ENCODE measurements around the gene CCAR1.
"Not testable (repeated sequence)": the region's sequence is repeated elsewhere in the genome, so short reads cannot be mapped to it uniquely, and the experiment has no call there.

CCAR1 gene

GRCh38 chr10:68827592-68827959 lies 106.5 kb downstream of the CCAR1 start:
- DNase-seq (ENCODE audit: low read depth) = not testable (repeated sequence)

GRCh38 chr10:68828083-68828601 lies 107.1 kb downstream of the CCAR1 start:
- DNase-seq (ENCODE audit: low read depth) = not testable (repeated sequence)

- DNase-seq (ENCODE audit: low read depth) = no peak
Measured at GRCh38 chr10:68828833-68829232, 107.8 kb downstream of the CCAR1 start.

GRCh38 chr10:68829521-68829920 lies 108.5 kb downstream of the CCAR1 start:
- no peak for DNase-seq (ENCODE audit: low read depth)

GRCh38 chr10:68829952-68830351 lies 108.9 kb downstream of the CCAR1 start:
- no peak for DNase-seq (ENCODE audit: low read depth)

- no peak for DNase-seq (ENCODE audit: low read depth)
Measured at GRCh38 chr10:68831961-68832455, 111.0 kb downstream of the CCAR1 start.

GRCh38 chr10:68832601-68833000 lies 111.6 kb downstream of the CCAR1 start:
- no peak for DNase-seq (ENCODE audit: low read depth)

- no peak for DNase-seq (ENCODE audit: low read depth)
Measured at GRCh38 chr10:68837626-68838322, 116.7 kb downstream of the CCAR1 start.

GRCh38 chr10:68840650-68841049 lies 119.6 kb downstream of the CCAR1 start:
- not testable (repeated sequence) for DNase-seq (ENCODE audit: low read depth)
